Stimulated activated CD4-positive, alpha-beta T cell treated with anti-CD3 and anti-CD28 coated beads, Interleukin-4, amount 100 ng/mL, for 24 hours (primary cell): ENCODE data around the gene CCDC74A.
"Not testable (repeated sequence)": the region's sequence is repeated elsewhere in the genome, so short reads cannot be mapped to it uniquely, and the experiment has no call there.

Experiments used
- DNase-seq: peaks from one replicate; pipeline ENCODE4 v3.0.0-alpha.2; 2020

Gene CCDC74A

DNA sequence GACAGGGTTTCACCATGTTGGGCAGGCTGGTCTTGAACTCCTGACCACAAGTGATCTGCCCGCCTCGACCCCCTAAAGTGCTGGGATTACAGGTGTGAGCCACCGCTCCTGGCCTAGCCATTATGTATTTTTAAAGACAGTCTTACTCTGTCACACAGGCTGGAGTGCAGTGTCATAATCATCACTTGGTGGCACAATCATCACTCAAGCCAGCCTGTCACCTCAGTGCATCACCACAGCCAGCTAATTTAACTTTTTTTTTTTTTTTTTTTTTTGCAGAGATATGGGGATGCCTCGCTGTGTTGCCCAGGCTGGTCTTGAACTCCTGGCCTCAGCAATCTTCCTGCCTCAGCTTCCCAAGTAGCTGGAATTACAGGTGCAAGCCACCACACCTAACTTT, 24.1 kb upstream of the CCDC74A start:
- not testable (repeated sequence) for DNase-seq

DNA sequence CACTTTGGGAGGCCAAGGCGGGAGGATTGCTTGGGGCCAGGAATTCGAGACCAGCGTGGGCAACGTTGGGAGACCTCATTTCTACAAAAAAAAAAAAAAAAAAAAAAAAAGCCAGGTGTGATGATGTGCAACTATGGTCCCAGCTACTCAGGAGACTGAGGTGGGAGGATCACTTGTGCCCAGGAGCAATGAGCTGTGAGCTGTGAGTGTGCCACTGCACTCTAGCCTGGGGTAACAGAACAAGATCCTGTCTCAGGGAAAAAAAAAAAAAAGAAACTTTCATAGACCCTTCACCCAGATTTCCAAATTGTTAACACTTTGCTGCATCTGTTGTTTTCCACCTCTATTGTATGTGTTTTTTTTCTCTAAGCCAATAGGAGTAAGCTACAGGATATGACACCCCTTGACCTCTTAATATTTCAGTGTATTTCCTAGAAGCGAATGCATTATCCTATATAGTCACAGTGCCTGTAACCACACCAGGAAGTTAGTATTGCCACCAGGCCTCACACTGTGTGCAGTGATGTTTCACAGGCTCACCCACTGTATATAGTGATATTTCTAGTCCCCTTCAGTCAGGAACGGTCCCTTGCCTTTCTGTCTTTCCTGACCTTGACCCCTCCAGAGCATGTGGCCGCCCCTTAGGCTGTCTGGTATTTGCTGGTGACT, 23.5 kb upstream of the CCDC74A start:
- DNase-seq: not testable (repeated sequence)

DNA sequence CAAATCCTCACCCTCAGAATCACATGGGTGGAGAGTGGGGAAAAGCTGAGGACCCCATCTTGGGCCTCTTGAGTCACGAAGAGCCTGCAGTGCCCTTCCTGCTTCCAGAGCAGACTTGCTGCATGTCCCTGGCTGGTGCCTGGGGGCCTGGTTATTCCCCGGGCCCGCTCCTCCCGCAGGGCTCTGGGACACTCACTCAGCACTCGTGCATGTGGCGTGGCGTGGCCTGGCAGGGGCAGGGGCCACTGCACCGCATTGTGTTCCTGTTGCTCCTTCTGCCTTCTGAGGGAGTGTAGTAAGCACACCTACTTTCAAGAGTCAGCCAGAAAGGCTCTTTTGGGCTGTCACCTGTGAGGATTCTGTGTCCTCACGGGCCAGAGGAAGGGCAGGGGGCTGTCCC, 18.1 kb upstream of the CCDC74A start:
- no peak for DNase-seq

DNA sequence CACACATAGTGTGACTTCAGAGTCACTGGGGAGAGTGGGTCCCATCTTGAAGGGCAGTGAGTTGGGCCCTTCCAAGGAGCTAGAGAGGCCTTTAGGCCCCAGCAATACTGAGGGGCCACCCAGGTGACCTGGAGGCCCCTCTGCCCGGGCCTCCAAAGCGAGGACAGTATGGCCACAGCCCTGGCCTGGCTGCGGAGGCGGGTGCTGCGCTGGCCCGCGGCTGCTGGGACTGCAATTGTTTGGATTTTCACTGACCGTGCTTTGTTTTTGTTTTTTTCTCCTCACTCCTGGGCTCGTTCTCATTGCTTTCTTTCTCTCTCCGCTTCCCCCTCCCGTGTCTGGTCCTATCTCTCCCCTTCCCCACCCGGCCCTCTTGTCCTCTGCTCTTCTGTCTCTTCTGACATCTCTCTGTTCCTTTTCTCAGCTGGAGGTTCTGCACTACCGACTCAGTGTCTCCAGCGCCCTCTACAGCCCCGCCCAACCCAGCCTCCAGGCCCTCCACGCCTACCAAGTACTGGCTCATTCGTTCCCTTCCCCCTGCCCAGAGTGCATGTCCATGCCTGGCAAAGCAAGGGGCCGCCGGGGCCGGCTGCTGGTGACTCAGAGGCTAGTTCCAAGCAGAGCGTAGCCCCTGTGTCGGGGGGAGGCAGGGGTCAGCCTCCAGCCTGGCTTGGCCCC, 16.3 kb upstream of the CCDC74A start:
- DNase-seq: not testable (repeated sequence)

DNA sequence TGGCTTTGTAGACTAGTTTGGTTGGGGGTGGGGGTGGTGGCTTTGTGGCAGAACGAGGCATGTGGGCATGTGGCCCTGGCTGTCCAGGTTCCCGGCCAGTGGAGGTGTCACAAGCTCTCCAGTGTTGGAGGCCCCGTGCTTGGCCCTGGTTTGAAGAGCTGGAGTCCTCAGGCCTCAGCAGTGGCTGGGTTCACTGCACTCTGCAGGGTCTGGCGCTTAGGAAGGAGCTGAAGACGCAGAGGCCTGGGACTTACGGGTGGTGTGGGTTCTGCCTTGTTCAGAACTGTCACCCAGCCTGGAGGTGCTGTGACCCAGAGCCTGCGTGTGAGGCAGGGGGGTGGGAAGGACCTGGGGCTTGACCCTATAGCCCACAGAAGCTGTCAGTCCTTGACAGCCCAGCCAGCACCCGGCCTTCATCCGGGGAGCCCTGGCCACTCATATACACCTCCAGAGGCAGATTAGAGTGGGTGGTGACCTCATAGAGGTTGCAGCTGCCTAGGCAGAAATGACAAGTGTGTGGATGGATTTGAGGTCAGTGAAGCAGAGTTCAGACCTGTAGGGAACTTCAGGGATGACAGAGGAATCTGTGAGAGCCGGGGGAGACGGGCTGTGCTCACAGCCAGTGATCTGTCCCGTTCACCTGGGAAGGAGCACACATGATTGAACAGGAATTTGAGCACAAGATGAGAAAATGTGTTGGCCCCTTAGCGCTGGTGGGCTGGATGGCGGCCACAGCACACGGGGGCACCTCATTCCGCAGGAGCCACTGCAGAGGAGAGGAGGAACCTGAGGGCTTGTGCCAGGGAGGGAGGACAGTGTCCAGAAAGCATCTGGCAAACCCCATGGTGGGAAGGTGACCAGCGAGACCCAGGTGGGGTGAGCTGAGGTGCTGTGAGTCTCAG, 15.5 kb upstream of the CCDC74A start:
- DNase-seq: not testable (repeated sequence)

DNA sequence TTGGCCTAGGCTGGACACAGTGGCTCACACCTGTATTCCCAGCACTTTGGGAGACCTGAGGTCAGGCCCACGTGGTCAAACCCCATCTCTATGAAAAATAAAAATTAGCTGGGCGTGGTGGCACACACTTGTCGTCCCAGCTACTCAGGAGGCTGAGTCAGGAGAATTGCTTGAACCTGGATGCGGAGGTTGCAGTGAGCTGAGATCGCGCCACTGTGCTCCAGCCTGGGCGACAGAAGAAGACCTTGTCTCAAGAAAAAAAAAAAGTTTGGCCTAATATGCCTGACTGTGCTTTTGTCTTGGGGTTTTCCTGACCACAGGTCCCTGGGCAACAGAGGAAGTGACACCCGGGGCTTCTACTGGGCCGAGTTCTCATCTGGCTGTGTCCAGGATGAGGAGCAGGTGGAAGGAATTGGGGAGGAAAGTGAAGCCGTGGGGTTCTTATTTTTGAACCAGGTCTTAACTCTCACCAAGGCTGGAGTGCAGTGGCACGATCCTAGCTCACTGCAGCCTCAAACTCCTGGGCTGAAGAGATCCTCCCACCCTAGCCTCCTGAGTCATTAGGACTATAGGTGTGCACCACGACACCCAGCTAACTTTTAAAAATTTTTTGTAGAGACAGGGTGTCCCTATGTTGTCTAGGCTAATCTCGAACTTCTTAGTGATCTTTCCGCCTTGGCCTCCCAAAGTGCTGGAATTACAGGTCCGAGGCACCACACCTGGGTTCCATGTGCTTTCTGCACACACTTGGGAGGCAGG, 13.1 kb upstream of the CCDC74A start:
- not testable (repeated sequence) for DNase-seq

DNA sequence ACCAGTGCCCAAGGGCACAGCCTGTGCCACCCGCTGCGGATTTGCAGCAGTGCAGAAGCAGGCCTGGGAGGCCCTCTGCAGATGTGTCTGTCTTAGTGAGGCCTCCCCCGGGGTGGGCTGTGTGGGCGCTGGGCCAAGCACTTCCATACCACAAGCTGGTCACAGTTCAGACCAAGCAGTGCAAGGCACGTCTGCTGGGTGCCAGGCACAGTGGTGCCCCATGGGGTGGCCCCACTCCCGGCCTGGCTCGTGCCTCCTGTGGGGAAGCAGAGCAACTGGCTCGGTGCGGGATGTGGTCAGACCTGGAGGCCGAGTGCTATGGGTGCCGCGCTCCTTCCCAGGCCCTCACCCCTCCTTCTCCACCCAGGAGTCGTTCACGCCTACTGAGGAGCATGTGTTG, 12.5 kb upstream of the CCDC74A start:
- DNase-seq: not testable (repeated sequence)

DNA sequence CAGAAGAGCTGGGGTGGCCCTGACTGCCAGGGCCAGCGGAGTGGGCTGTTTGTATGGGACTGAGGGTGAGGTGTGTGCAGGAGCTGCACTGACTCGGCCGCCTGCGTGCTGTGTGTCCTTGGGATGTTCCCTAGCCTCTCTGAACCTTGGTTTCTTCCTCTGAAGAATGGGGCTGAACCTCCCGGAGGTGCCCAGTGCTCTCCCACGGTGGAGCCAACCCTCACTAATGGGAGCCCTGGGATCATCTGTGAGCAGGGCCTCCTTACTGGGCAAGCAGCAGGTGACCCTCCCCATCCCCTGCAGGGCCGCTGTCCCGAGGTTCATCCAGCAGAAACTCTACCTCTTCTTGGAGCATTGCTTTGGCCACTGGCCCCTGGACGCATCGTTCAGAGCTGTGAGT, 11.7 kb upstream of the CCDC74A start:
- DNase-seq: no peak

DNA sequence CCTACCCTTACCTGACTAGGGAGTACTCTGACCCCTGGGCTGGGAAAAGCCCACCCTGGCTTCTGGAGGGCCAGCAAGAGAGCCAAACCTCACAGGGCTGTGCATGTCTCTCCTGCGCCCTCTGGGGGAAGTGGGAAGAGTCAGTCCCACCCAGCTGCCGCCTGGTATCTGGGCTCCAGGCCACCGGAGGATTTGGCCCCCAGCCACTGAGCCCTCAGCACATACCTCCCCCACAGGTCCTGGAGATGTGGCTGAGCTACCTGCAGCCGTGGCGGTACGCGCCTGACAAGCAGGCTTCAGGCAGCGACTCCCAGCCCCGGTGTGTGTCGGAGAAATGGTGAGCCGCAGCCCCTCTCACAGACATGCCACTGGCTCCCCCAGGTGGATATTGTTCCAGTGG, 11.1 kb upstream of the CCDC74A start:
- not testable (repeated sequence) for DNase-seq

DNA sequence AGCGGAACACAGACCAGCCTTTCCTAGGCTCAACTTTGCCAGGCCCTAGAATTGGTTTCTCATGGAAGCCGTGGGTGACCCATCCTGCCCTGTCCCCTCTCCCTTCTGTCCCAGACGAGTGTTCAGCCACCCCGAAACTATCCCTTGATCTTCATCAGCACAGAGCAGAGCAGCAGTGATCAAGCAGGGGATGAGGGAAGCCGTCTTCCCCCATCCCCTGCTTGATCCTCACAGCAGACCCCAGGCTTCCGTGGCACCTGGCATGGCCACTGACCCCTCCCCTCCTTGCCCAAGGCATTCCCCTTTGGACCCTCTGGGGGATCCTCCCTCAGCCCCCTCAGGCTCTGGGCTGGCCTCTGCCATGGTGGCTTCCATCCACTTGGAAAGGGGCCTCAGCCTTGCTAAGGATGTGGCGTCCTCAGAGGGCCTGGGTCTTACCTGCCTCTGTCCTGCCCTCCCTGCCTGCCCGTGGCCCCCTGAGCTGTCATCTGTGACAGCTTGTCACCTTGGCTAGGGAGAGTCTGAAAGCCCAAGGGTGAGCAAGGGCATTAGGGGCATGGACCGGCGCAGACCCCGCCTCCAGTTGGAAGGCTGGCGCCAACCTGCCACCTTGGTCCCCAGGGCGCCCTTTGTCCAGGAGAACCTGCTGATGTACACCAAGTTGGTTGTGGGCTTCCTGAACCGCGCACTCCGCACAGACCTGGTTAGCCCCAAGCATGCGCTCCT, 10.4 kb upstream of the CCDC74A start:
- no peak for DNase-seq

DNA sequence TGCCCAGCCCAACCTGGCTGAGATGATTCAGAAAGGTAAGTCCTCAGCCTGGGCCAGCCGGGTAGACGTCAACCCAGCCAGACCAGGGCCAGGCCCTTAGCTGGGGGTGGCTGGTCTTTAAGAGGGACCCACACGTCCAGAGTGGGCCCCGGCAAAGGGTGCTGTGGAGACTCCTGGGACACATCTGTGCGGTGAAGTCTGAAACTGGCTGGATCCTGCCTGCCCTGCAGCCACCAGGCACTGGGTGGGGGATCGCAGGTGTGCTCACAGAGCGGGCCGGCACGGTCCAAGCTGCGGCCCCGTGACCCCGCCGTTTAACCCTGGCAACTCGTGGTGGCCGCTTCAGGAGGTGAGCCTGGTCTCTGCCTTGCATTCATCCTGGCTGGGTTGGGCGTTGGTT, 9.8 kb upstream of the CCDC74A start:
- not testable (repeated sequence) for DNase-seq

DNA sequence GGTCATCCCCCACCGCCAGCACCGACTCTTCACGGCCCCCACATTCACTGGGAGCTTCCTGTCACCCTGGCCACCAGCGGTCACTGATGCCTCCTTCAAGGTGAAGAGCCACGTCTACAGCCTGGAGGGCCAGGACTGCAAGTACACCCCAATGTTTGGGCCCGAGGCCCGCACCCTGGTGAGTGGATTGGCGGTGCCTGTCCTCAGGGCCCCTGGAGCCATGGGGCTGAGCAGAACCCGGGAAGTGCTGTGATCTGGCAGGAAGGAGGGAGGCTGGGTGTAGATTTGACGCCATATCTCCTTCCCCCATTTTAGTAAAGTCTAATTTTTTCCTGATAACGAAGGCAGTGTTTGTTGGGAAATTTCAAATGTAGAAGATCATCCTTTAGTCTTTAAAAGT, 9.2 kb upstream of the CCDC74A start:
- not testable (repeated sequence) for DNase-seq

DNA sequence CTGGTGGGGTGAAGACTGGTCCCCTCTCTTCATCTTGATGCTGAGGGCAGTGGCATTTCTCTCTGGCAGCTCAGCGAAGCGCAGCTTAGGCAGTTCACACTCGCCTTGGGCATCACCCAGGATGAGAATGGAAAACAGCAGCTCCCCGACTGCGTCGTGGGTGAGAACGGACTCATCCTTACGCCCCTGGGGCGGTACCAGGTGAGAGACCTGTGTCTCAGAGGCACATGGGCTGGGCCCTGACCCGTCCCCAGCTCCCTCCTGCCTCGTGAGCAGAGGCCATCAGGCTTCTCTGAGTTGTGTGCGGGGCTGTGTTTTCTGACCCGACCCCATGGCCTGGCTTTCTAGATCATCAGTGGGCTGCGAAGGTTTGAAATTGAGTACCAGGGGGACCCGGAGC, 8.2 kb upstream of the CCDC74A start:
- no peak for DNase-seq

DNA sequence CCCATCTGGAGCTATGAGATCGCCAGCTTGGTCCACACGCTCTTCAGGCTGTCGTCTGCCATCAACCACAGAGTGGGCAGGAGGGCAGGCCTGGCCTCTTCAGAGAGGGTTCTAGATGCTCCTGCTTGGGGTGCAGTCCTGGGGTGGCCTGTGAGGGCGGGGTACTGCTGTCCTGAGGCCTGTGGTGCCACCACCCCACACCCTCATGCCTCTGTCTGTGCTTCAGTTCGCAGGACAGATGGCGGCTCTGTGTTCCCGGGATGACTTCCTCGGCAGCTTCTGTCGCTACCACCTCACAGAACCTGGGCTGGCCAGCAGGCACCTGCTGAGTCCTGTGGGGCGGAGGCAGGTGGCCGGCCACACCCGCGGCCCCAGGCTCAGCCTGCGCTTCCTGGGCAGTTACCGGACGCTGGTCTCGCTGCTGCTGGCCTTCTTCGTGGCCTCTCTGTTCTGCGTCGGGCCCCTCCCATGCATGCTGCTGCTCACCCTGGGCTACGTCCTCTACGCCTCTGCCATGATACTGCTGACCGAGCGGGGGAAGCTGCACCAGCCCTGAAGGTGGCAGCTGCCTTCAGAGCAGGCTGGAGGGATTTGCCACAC, 7.7 kb upstream of the CCDC74A start:
- DNase-seq: not testable (repeated sequence)

DNA sequence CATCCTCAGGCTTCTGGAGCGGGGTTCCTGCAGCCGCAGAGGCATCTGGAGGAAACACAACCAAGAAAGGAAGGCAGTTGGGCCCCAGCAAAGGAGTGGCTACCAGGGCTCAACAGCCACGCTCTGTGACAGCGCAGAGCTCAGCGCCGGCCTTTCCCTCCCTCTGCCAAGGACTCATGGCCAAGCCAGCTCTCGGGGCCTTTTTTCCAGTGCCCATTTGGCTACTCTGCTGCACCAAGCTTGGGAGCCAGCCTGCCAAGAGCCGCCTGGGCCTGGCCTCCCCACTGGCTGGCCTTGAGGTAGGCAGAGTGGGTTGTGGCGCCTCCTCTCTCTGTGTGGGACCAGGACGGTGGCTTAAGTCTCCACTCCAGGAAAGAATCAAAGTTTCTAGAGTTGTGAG, 7.2 kb upstream of the CCDC74A start:
- DNase-seq: no peak

DNA sequence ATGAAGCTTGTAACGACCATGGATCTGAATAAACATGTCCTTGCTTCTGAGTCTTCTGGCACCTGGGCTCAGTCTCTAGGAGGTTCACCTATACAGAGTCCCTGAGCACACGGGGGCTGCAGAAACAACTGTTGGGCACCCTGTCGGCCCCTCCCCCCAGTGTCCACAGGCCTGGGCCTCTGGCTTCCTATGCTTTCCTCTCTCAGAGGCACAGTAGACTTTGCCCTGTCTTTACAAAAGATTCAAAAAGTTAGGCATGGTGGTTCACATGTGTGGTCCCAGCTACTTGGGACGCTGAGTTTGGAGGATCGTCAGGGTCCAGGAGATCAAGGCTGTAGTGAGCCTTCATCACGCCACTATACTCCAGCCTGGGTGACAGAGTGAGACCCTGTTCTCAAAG, 6.2 kb upstream of the CCDC74A start:
- not testable (repeated sequence) for DNase-seq

DNA sequence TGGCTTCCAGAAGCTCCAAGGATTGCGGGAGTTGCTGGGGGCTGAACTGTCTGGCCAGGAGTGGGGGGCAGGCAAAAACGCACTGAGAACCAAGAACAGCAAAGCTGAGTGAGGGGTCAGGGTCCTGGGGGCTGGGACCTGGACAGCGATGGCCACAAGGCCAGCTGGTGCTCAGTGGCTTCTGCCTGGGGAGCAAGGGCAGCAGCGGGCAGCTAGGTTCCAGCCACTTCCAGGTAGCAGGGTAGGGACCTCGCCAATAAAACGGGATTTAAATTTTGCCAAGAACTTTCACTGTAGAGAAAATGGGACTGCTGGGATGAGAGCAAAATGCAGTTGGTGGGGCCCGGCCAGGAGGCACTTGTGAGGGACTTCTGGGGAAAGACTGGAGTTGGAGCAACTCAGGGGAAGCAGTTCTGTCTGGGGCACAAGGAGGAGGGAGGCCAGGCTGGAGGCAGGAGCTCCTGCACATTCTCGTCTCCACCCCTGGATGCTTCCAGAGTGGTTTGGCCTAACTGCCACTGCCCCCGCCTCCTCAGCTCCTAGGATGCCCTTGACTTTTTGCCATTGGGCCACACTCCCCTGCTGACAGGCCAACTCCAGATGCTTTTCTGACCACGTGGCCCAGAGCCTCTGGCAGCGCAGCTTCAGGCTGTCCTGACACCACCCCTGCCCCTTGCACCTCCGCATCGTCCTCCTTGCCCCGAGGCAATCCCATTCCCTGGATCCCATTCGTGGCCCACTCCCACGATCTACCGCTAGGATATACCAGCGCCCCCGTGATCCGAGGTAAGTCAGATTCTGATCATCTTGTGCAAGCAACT, 5.5 kb upstream of the CCDC74A start:
- no peak for DNase-seq

DNA sequence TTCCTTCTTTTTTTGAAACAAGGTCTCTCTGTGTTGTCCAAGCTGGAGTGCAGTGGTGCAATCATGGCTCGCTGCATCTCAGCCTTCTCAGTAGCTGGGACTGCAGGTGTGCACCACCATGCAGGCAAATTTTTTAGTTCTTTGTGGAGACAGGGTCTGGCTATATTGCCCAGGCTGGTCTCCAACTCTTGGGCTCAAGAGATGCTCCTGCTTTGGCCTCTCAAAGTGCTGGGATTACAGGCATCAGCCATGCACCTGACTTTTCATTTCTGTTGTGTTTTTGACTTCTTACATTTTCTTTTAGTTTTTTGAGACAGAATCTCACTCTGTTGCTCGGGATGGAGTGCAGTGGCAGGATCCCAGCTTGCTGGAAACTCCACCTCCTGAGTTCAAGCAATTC, 2.4 kb upstream of the CCDC74A start:
- DNase-seq: not testable (repeated sequence)

DNA sequence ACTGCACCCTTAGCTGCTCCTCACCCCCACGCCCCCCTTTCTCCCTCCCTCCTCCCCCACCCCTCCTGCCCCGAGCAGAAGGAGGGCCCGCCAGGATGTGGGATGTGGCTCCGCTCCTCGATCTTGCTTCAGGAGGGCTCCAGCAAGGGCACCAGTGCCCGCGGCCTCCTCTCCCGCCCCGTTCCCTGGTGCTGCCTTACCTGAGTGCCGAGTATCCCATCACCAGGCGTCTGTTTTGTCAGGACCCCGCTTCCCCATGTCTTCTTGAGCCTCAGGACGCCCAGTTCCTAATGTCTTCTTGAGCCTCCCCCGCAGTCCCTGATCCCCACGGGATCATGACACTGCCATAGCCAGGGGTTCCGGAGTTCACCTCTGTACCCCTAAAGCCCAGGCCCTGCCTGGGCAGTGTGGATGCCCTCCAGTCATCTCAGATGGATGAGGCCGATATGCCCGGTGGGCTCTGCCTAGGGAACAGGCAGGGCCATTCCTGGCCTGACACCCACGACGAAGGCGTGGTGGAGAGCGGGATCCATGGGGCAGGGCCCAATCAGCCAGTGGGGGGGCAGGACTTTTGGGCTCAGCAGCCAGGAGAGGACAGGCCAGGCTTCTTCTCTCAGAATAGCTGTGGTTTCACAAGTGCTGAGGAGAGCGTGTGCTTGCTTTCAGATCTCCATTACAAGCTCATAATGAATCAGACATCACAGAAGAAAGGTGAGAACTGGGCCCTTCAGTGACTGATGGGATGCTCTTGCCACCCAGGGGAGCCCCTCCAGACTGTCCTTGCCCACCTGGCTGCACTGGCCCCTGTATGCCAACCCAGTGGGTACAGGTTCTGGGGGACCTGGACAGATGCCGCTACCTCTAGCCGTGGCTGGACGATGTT, 1.5 kb downstream of the CCDC74A start:
- not testable (repeated sequence) for DNase-seq
